Measurements from ENCODE around the gene CCNY.

DNA sequence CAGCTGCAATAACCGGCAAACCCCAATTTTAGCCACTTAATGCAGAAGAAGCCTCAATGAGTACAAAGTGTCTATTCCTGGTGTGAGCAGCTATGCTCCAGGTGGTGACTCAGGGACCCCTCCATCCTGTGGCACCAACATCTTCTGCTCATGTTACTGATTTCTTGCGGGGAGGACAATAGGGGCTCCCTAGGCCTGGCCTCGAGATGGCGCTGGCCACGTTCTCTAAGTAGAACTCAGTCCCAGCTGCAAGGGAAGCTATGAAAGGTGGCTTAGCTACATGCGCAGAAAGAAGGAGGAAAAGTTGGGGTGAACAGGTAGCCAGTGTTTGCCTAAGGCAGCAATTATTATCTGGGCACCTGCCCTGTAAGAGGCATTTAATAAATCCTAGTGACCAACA is 275.4 kb downstream of the CCNY start:
- TF ChIP-seq, protein P1, sequence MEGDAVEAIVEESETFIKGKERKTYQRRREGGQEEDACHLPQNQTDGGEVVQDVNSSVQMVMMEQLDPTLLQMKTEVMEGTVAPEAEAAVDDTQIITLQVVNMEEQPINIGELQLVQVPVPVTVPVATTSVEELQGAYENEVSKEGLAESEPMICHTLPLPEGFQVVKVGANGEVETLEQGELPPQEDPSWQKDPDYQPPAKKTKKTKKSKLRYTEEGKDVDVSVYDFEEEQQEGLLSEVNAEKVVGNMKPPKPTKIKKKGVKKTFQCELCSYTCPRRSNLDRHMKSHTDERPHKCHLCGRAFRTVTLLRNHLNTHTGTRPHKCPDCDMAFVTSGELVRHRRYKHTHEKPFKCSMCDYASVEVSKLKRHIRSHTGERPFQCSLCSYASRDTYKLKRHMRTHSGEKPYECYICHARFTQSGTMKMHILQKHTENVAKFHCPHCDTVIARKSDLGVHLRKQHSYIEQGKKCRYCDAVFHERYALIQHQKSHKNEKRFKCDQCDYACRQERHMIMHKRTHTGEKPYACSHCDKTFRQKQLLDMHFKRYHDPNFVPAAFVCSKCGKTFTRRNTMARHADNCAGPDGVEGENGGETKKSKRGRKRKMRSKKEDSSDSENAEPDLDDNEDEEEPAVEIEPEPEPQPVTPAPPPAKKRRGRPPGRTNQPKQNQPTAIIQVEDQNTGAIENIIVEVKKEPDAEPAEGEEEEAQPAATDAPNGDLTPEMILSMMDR (IDR thresholded peaks at IDR 0.05), result no peak
- no peak for TF ChIP-seq POLR2A (IDR thresholded peaks at IDR 0.05)
